Uterus (tissue), 2 donors: Measurements from ENCODE around the gene PSD4.

Experiments used
- CTCF ChIP-seq, 4 experiments: fragments of 200-600 bp in 2 of 4; fragments of 450-650 bp in 2 of 4; sonication (generic) in 2 of 4; IDR thresholded peaks; one replicate each; pipeline ENCODE4 v1.5.1; 2016 to 2019; ENCODE audit warnings: antibody characterized with exemption in 4 of 4, mild to moderate bottlenecking in 2 of 4, moderate library complexity in 1 of 4
- POLR2A ChIP-seq, 2 donors: fragments of 450-650 bp; IDR thresholded peaks; one replicate each; pipeline ENCODE4 v1.6.1; 2016; ENCODE audit warnings: antibody characterized with exemption in 2 of 2, mild to moderate bottlenecking in 1 of 2, moderate library complexity in 1 of 2

- TF ChIP-seq POLR2A (IDR thresholded peaks at IDR 0.05), result no peak
- no peak for TF ChIP-seq CTCF (IDR thresholded peaks at IDR 0.05)
Observed at GRCh38 chr2:113219092-113219441, 45.3 kb downstream of the PSD4 start.
